Lower lobe of right lung (tissue), 2 donors: ENCODE measurements around the gene CCDC12. TPM values are rescaled to one million over a fixed set of nuclear protein-coding genes. Genes with fewer than 3 reads are reported as not detected.

Source experiments
- ATAC-seq, 2 donors: fragments of 200-7000 bp; cut with Tn5 transposase; one replicate each; pipeline ENCODE4 v1.9.1; 2020 to 2022; ENCODE audit warnings: mild to moderate bottlenecking in 2 of 2, moderate library complexity in 2 of 2
- DNase-seq: peaks from one replicate; pipeline ENCODE4 v3.0.0-alpha.2; 2020
- H3K27ac ChIP-seq: fragments of 200-600 bp; one replicate; pipeline ENCODE4 v1.8.0; 2022
- H3K27me3 ChIP-seq: fragments of 200-600 bp; one replicate; pipeline ENCODE4 v1.8.0; 2022; ENCODE audit warnings: low read depth
- H3K36me3 ChIP-seq: fragments of 200-600 bp; one replicate; pipeline ENCODE4 v1.8.0; 2022; ENCODE audit warnings: mild to moderate bottlenecking
- H3K4me1 ChIP-seq: fragments of 200-600 bp; one replicate; pipeline ENCODE4 v1.8.0; 2022
- H3K4me3 ChIP-seq: fragments of 200-600 bp; one replicate; pipeline ENCODE4 v1.8.0; 2022; ENCODE audit warnings: mild to moderate bottlenecking
- H3K9me3 ChIP-seq: fragments of 200-600 bp; one replicate; pipeline ENCODE4 v1.8.0; 2022
- CTCF ChIP-seq: fragments of 200-600 bp; IDR thresholded peaks from one replicate; pipeline ENCODE4 v1.8.0; 2022; ENCODE audit warnings: antibody characterized with exemption, mild to moderate bottlenecking
- intact Hi-C: fragments of 100-400 bp; cut with DNase I; formaldehyde crosslinking; loops from one replicate; pipeline ENCODE4 v1.11.0; 2022
- total RNA-seq: library from RNA; stranded (reverse); fragmentation: NEBNext Ultra II Directional; extraction: Animal tissue kit (Norgen Biotek cat#: 25700); gene quantifications from one replicate; pipeline ENCODE4 v1.2.1, GENCODE V29; 2021
- donor health status: DM: no; HTN: yes; CAD: no; lungs with severe emphysema.

Gene CCDC12
- total RNA-seq, 1 donor from 2014 or later, result 42.9 TPM

- Histone ChIP-seq H3K36me3 (no peaks in the 10 kb centered on the region), H3K4me3 (no peak overlapping the region), H3K27me3 (peaks cover 4% of the 10 kb centered on the region), H3K9me3 (no peaks in the 10 kb centered on the region), H3K27ac (no peak overlapping the region), H3K4me1 (peaks cover 26% of the 10 kb centered on the region)
- ATAC-seq, result peak; percentile 23 to 31
- intact Hi-C loops, result no loop called here
- TF ChIP-seq CTCF, result no peak
- DNase-seq, result peak; percentile 51
Observed at GRCh38 chr3:46908986-46909534, 67.5 kb downstream of the CCDC12 start.

- H3K4me1 ChIP-seq, result peaks cover 22% of the 10 kb centered on the region
- ATAC-seq, result peak; percentile 9 to 34
- intact Hi-C loops, result no loop called here
- H3K27me3 ChIP-seq, result peaks cover 4% of the 10 kb centered on the region
- no peaks in the 10 kb centered on the region for H3K36me3 ChIP-seq
- peak; percentile 46 for DNase-seq
- H3K4me3 ChIP-seq, result no peak overlapping the region
- H3K9me3 ChIP-seq, result no peaks in the 10 kb centered on the region
- no peak overlapping the region for H3K27ac ChIP-seq
- TF ChIP-seq CTCF, result peak; percentile 27
Observed at GRCh38 chr3:46908294-46908985, 68.1 kb downstream of the CCDC12 start.

- TF ChIP-seq CTCF, result no peak
- Histone ChIP-seq H3K4me1 (peaks cover 19% of the 10 kb centered on the region), H3K9me3 (no peaks in the 10 kb centered on the region), H3K27me3 (peaks cover 4% of the 10 kb centered on the region), H3K36me3 (no peaks in the 10 kb centered on the region), H3K27ac (no peak overlapping the region), H3K4me3 (no peak overlapping the region)
- intact Hi-C loops, result no loop called here
- DNase-seq (no peak), ATAC-seq (no peak)
Observed at GRCh38 chr3:46907960-46908293, 68.6 kb downstream of the CCDC12 start.

GRCh38 chr3:46907271-46907670 is 69.3 kb downstream of the CCDC12 start:
- H3K4me1 ChIP-seq, result peaks cover 19% of the 10 kb centered on the region
- no peak for TF ChIP-seq CTCF
- intact Hi-C loops, result no loop called here
- no peak overlapping the region for H3K4me3 ChIP-seq
- ATAC-seq (no peak), DNase-seq (peak; percentile 38)
- H3K36me3 ChIP-seq, result no peaks in the 10 kb centered on the region
- no peaks in the 10 kb centered on the region for H3K9me3 ChIP-seq
- no peak overlapping the region for H3K27ac ChIP-seq
- H3K27me3 ChIP-seq, result peaks cover 4% of the 10 kb centered on the region

- Histone ChIP-seq H3K9me3 (no peaks in the 10 kb centered on the region), H3K4me1 (peaks cover 19% of the 10 kb centered on the region), H3K36me3 (no peaks in the 10 kb centered on the region), H3K4me3 (no peak overlapping the region), H3K27me3 (peaks cover 4% of the 10 kb centered on the region), H3K27ac (no peak overlapping the region)
- peak; percentile 20 for DNase-seq
- intact Hi-C loops, result no loop called here
- no peak for TF ChIP-seq CTCF
- ATAC-seq, result no peak
Observed at GRCh38 chr3:46906471-46907058, 70.0 kb downstream of the CCDC12 start.
